RCC 7860 (cell line): ENCODE data around the gene ADORA2A.

Source experiments
- DNase-seq: peaks from one replicate; pipeline ENCODE4 v3.0.0-alpha.2; 2015; ENCODE audit warnings: low spot score
- FAIRE-seq: peaks from 2 replicates; lab custom pipeline; 2012; peaks lifted over from hg19 to GRCh38; lab: Jason Lieb, UNC

The ADORA2A gene

GRCh38 chr22:24431309-24432034, 4.1 kb downstream of the ADORA2A start:
- DNase-seq: no peak
- FAIRE-seq: no peak

DNA sequence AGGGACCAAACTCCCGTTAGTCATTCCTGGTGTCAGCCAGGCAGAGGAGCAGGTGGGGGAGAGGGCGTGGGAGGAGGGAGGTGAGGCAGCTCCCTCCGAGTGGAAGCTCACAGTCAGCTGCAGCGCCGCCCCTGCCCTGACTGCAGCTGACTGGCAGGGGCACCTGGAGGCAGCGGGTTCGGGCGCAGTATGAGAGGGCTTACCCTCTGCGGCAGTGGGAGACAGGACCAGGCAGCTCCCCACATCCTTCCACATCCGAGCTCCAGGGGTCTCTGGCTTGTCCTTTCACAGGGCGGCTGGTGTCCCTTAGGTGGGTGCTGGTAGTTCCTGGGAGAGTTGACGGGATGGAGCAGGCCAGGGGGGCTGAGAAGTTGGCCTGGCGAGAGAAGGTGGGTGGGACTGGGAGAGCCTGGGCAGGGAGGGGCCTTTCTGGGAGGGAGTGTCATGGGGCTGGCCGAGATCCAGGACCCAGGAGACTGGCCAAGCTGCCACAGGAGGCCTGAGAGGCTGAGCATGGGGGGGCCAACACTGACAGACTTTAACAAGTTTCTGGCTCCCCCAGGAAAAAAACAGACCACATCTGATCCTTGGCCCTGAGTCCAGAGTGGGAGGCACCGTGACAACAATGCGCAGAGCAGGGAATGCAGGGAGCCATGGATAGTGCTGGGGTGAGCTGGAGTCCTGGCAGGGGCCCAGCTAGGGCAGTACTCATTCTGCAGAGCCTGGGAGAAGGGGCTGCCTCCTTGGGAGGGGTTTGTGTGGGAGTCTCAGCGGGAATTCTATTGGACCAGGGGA, 4.9 kb downstream of the ADORA2A start:
- FAIRE-seq: no peak
- no peak for DNase-seq

- no peak for FAIRE-seq
Measured at GRCh38 chr22:24433001-24433827, 5.8 kb downstream of the ADORA2A start.

GRCh38 chr22:24433828-24434470, 6.5 kb downstream of the ADORA2A start:
- FAIRE-seq: peak; percentile 65
- peak; percentile 76 for DNase-seq

More at GRCh38 chr22:24433001-24433827, 5.8 kb downstream of the ADORA2A start:
- DNase-seq: no peak

GRCh38 chr22:24434471-24435322, 7.3 kb downstream of the ADORA2A start:
- DNase-seq: no peak
- FAIRE-seq: no peak

GRCh38 chr22:24435323-24435645, 7.9 kb downstream of the ADORA2A start:
- FAIRE-seq (no peak), DNase-seq (no peak)

DNA sequence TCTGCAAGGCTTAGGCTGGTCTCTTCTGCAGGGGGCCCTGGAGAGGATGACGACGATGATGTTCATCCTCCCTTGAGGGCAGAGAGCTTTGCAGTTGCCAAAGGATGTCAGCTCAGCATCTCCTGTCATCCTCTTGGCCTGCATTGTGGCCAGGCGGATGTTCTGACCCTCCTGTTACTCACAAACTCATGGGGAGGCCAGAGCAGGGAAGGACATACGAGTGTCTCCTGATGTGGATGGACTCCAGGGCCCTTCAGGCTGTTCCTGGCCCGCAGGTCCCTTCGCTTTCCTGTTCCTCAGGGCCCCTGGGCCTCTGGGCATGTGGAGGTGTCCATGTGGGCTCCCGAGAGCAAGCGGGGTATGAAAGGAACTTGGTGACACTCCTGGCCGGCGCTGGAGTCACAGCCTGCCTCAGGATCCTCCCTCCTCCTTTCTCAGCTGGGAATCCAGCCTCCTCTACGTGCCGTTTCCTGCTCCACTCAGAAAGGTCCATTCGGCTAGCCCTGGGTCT, 8.5 kb downstream of the ADORA2A start:
- FAIRE-seq: no peak
- no peak for DNase-seq

- no peak for DNase-seq
- FAIRE-seq: no peak
Measured at GRCh38 chr22:24436553-24436952, 9.2 kb downstream of the ADORA2A start.

DNA sequence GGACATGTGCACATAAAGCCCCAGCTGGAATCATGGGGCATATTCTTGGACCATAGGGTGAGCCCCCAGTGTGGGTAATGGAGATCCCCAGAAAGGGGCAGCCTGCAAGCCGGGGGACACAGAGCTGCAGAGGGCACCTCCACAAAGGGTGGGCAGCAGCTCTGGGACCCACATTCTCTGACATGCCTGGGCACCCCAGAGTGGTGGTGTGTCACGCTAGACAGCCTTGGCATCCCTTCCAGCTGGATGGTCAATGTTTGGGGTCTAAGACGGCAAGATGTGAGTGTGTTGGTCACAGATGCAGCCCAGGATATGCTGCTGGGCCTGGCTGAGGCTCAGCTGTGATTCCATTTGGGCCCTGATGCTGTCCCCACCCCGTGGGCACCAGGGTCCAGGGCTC, 9.7 kb downstream of the ADORA2A start:
- DNase-seq: no peak
- FAIRE-seq: no peak

- DNase-seq (no peak), FAIRE-seq (no peak)
Measured at GRCh38 chr22:24437741-24438328, 10.4 kb downstream of the ADORA2A start.

DNA sequence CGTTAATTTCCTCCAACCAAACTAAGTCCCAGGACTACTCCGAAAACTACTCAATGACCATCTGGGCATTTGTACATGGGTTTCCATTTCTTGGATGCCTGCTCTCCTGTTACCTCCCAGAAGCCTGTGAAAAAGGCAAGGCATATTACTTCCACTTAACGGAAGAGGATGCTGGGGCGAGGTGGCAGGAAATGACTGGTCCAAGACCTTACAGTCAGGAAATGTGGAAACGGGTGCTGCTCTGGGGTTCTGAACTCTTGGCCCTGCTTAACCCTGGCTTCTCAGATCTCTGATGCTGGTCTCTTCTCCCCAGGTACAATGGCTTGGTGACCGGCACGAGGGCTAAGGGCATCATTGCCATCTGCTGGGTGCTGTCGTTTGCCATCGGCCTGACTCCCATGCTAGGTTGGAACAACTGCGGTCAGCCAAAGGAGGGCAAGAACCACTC, 12.9 kb downstream of the ADORA2A start:
- DNase-seq (no peak), FAIRE-seq (no peak)

DNA sequence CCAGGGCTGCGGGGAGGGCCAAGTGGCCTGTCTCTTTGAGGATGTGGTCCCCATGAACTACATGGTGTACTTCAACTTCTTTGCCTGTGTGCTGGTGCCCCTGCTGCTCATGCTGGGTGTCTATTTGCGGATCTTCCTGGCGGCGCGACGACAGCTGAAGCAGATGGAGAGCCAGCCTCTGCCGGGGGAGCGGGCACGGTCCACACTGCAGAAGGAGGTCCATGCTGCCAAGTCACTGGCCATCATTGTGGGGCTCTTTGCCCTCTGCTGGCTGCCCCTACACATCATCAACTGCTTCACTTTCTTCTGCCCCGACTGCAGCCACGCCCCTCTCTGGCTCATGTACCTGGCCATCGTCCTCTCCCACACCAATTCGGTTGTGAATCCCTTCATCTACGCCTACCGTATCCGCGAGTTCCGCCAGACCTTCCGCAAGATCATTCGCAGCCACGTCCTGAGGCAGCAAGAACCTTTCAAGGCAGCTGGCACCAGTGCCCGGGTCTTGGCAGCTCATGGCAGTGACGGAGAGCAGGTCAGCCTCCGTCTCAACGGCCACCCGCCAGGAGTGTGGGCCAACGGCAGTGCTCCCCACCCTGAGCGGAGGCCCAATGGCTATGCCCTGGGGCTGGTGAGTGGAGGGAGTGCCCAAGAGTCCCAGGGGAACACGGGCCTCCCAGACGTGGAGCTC, 13.5 kb downstream of the ADORA2A start:
- no peak for FAIRE-seq
- DNase-seq: no peak

DNA sequence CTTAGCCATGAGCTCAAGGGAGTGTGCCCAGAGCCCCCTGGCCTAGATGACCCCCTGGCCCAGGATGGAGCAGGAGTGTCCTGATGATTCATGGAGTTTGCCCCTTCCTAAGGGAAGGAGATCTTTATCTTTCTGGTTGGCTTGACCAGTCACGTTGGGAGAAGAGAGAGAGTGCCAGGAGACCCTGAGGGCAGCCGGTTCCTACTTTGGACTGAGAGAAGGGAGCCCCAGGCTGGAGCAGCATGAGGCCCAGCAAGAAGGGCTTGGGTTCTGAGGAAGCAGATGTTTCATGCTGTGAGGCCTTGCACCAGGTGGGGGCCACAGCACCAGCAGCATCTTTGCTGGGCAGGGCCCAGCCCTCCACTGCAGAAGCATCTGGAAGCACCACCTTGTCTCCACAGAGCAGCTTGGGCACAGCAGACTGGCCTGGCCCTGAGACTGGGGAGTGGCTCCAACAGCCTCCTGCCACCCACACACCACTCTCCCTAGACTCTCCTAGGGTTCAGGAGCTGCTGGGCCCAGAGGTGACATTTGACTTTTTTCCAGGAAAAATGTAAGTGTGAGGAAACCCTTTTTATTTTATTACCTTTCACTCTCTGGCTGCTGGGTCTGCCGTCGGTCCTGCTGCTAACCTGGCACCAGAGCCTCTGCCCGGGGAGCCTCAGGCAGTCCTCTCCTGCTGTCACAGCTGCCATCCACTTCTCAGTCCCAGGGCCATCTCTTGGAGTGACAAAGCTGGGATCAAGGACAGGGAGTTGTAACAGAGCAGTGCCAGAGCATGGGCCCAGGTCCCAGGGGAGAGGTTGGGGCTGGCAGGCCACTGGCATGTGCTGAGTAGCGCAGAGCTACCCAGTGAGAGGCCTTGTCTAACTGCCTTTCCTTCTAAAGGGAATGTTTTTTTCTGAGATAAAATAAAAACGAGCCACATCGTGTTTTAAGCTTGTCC, 14.3 kb downstream of the ADORA2A start:
- no peak for DNase-seq
- FAIRE-seq: no peak

- FAIRE-seq (no peak), DNase-seq (no peak)
Measured at GRCh38 chr22:24442352-24442744, 14.9 kb downstream of the ADORA2A start.

DNA sequence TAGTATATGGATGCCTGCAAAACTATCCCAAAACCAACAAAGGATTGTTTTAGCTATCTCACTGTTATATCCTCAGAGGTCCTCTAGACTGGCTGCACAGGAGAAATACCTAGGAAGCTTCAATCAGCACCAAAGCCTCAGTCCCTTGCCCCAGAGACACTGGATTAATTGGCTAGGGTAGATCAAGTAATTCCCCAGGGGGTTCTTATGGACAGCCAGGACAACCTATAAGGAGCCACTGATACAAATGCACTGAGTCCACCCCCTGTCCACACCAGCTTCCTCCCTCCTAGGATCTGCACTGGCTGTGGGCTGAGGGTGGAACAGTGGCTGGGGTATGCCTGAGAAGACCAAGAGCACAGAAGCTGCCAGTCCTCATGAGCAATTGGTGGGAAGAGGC, 16.3 kb downstream of the ADORA2A start:
- FAIRE-seq (no peak), DNase-seq (no peak)

- DNase-seq: no peak
- FAIRE-seq: no peak
Measured at GRCh38 chr22:24444251-24444650, 16.9 kb downstream of the ADORA2A start.

- FAIRE-seq (no peak), DNase-seq (no peak)
Measured at GRCh38 chr22:24444729-24445466, 17.5 kb downstream of the ADORA2A start.
